ENCODE measurements around the gene CAMSAP3.

CAMSAP3 gene

GRCh38 chr19:7654401-7654800 lies 58.7 kb downstream of the CAMSAP3 start:
- no peak for DNase-seq

- DNase-seq, result no peak
Observed at GRCh38 chr19:7655581-7655980, 59.9 kb downstream of the CAMSAP3 start.

- no peak for DNase-seq
Observed at GRCh38 chr19:7657131-7657751, 61.6 kb downstream of the CAMSAP3 start.

DNA sequence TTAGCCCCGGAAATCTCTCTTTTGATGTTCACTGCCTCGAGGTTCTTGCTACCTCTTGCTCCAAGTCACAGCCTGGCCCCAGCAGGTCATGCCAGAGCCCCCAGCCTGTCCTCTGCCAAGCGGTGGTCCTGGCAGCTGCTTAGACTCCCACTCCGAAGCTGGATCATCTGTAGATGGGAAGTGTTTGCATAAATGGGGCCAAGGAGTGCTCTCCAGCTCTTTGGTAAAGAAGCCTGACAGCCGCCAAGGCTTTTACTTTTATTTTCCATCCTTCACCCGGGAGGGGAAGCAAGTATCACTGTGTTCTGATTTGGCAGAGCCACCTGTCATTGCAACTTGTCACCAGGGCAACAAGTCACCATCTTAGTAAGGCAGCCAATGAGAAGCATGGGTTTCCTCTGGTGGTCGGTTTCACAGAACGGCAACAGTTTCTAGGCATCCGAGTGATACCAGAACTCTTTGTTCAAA lies 62.6 kb downstream of the CAMSAP3 start:
- no peak for DNase-seq

DNA sequence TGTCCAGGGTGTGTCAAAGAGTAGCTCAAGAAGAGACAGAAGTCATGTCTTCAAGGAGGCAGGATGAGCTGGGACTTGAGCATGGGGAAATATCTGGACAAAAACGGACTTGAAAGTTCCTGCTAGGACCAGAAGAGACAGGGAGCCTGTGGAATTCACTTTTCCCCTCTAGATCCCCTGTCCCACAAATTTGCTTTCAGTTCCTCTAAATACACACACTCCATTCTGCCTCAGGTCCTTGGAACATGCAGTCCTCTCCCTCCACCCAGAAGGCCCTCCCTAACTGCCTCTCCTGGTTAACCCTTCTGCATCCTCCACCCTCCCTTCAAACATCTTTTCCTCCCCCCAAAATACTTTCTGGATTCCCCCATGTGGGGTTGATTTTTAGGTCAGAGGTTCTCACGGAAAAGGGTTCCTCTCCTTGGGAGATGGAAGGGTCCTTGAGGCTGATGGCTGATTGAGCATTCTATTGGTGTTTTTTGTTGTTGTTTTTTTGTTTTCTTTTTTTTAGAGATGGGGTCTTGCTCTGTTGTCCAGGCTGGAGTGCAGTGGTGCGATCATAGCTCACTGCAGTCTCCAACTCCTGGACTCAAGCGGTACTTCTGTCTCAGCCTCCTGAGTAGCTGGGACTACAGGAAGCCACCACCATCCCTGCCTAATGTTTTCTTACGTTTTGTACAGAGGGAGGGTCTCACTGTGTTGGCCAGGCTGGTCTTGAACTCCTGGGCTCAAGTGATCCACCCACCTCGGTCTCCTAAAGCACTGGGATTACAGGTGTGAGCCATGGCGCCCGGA lies 66.3 kb downstream of the CAMSAP3 start:
- DNase-seq, result no peak

GRCh38 chr19:7662657-7663056 lies 67.0 kb downstream of the CAMSAP3 start:
- no peak for DNase-seq

- DNase-seq, result no peak
Observed at GRCh38 chr19:7663706-7664105, 68.0 kb downstream of the CAMSAP3 start.

DNA sequence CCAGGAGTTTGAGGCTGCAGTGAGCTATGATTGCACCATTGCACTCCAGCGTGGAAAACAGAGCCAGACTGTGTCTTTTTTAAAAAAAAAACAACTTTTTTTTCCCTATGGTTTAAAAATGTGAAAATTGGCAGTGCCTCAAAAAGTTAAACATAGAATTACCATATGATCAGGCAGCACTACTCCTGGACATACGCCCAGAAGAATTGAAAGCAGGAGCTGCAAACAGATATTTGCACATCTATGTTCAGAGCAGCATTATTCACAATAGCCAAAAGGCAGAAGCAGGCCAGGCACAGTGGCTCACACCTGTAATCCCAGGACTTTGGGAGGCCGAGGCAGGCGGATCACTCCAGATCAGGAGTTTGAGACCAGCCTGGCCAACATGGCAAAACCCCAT lies 69.4 kb downstream of the CAMSAP3 start:
- no peak for DNase-seq

All from activated effector memory CD4-positive, alpha-beta T cell treated with Interleukin-2 at 50 U/mL for 16 hours (primary cell).